ENCODE data around the gene GAS7. TPM values are rescaled to one million over a fixed set of nuclear protein-coding genes. Genes with fewer than 3 reads are reported as not detected.

Gene GAS7
- total RNA-seq, 2 experiments from 2014 or later, result 1.6 to 2.1 TPM

DNA sequence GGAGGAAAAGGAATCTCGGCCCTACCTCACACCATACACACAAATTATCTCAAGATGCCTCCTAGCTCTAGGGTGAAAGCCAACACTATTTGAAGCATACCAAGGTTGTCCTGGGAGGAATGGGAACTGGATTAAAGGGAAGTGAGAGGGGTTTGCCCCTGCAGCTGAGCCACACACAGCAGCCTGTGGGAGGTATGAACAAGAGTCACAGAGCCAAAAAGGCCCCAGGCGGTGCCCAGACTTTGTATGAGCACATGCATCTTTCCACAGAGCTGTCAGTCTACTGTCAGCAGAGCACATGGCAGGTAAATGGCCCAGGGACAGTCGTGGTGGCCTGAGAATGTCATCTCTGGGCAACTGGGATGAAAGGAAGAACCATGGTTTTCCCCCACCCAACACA lies 262.3 kb downstream of the GAS7 start:
- Mint-ChIP-seq H3K4me1 (ENCODE audit: low read depth) (no peaks in the 10 kb centered on the region), H3K27me3 (no peaks in the 10 kb centered on the region), H3K36me3 (ENCODE audit: low read depth) (no peaks in the 10 kb centered on the region), H3K27ac (no peak overlapping the region), H3K4me3 (no peak overlapping the region), H3K9me3 (peaks cover 2% of the 10 kb centered on the region)
- ChIA-PET CTCF (interaction anchor here (3.1 kb wide), 1 partner anchor 11 kb away, joined by 11 read pairs; no protein-coding TSS in a partner anchor), POLR2A (no interaction called here)
- DNase-seq (no peak), ATAC-seq (no peak)
- no peak for TF ChIP-seq CTCF (IDR thresholded peaks at IDR 0.05)
- intact Hi-C loops (cut with micrococcal nuclease), result no loop called here

- no peaks in the 10 kb centered on the region for H3K4me1 Mint-ChIP-seq (ENCODE audit: low read depth)
- H3K27me3 Mint-ChIP-seq, result no peaks in the 10 kb centered on the region
- ChIA-PET POLR2A (no interaction called here), CTCF (interaction anchor here (3.1 kb wide), 1 partner anchor 11 kb away, joined by 11 read pairs; no protein-coding TSS in a partner anchor)
- H3K36me3 Mint-ChIP-seq (ENCODE audit: low read depth), result no peaks in the 10 kb centered on the region
- ATAC-seq (no peak), DNase-seq (no peak)
- TF ChIP-seq CTCF (IDR thresholded peaks at IDR 0.05), result no peak
- peaks cover 2% of the 10 kb centered on the region for H3K9me3 Mint-ChIP-seq
- no peak overlapping the region for H3K27ac Mint-ChIP-seq
- H3K4me3 Mint-ChIP-seq, result no peak overlapping the region
- intact Hi-C loops (cut with micrococcal nuclease), result no loop called here
These were observed 263.0 kb downstream of the GAS7 start for GRCh38 chr17:9935408-9935807.

GRCh38 chr17:9934331-9934730 lies 264.1 kb downstream of the GAS7 start:
- ChIA-PET CTCF (interaction anchor here (3.1 kb wide), 1 partner anchor 10 kb away, joined by 11 read pairs; no protein-coding TSS in a partner anchor), POLR2A (no interaction called here)
- ATAC-seq (no peak), DNase-seq (no peak)
- Mint-ChIP-seq H3K4me1 (ENCODE audit: low read depth) (no peaks in the 10 kb centered on the region), H3K9me3 (peaks cover 2% of the 10 kb centered on the region), H3K27ac (no peak overlapping the region), H3K36me3 (ENCODE audit: low read depth) (no peaks in the 10 kb centered on the region), H3K4me3 (no peak overlapping the region), H3K27me3 (no peaks in the 10 kb centered on the region)
- TF ChIP-seq CTCF (IDR thresholded peaks at IDR 0.05), result no peak
- intact Hi-C loops (cut with micrococcal nuclease), result no loop called here

DNA sequence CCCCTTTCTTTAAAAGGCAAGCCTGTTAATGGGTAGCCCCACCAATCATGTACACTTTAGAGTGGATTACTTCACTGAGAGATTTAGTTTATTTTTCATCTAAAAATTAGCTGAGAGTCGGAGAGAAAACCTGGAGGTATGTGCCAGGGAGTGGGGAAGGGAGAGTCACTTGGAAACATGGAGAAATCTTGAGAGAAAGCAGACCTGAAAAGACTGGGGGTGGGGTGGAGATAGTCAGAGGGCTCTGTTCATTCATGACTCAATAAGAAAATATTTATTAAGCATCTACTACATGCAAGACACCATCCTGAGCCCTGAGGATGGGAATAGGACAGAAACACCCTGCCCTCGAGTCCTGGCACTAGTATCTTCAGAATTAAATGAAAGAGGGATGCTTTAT lies 265.9 kb downstream of the GAS7 start:
- Mint-ChIP-seq H3K27ac (no peak overlapping the region), H3K27me3 (no peaks in the 10 kb centered on the region), H3K4me3 (no peak overlapping the region), H3K4me1 (ENCODE audit: low read depth) (no peaks in the 10 kb centered on the region), H3K9me3 (no peaks in the 10 kb centered on the region), H3K36me3 (ENCODE audit: low read depth) (no peaks in the 10 kb centered on the region)
- no peak for TF ChIP-seq CTCF (IDR thresholded peaks at IDR 0.05)
- no peak for DNase-seq
- no peak for ATAC-seq
- ChIA-PET CTCF (no interaction called here), POLR2A (no interaction called here)
- intact Hi-C loops (cut with micrococcal nuclease), result no loop called here

DNA sequence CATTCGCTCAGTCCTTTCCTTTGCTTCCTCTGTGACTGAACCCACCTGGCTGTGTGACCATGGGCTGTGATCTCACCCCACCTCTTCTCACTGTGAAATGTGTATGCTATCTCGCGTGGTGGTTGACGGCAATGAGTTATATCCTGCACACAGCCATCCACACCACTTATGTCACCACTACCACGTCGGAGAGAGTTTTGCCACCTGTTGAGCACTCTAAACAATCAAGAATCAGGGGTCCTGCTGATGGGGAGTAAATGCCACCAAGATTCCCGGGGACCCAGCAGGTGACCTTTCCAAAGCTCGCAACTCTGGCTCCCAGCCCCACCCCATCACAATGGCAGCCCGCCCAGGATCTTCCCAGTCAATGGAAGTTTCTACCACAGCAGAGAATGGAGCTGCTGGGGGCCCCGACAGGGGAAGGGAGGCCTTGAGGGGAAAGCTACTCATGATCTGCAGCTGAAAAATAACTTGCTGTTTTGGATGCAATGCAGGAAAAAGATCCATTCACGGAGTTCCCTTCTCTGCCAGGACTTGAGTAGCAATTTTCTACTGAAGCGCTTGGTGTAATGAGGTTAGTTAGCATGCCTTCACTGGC lies 267.2 kb downstream of the GAS7 start:
- no peak overlapping the region for H3K27ac Mint-ChIP-seq

More for the DNA sequence above, 267.2 kb downstream of the GAS7 start:
- intact Hi-C loops (cut with micrococcal nuclease), result no loop called here
- no peak for TF ChIP-seq CTCF (IDR thresholded peaks at IDR 0.05)
- Mint-ChIP-seq H3K4me3 (no peak overlapping the region), H3K4me1 (ENCODE audit: low read depth) (no peaks in the 10 kb centered on the region), H3K27me3 (no peaks in the 10 kb centered on the region), H3K9me3 (no peaks in the 10 kb centered on the region), H3K36me3 (ENCODE audit: low read depth) (no peaks in the 10 kb centered on the region)
- no peak for ATAC-seq
- no peak for DNase-seq
- POLR2A ChIA-PET, result no interaction called here
- CTCF ChIA-PET, result no interaction called here
